Panc1 (cell line): Measurements from ENCODE around the gene COA8. TPM values are rescaled to one million over a fixed set of nuclear protein-coding genes. Genes with fewer than 3 reads are reported as not detected.

Experiments
- ATAC-seq: fragments of 200-7000 bp; cut with Tn5 transposase; 2 replicates; pipeline ENCODE4 v1.9.1; 2020; ENCODE audit warnings: mild to moderate bottlenecking, moderate library complexity
- BruUV-seq: library from RNA; stranded (reverse); fragments of 400-500 nt; replicated peaks from 2 replicates; lab custom pipeline; 2021; lab: Mats Ljungman, UMichigan
- CTCF ChIA-PET: fragments of 300-600 bp; sonication (Branson Sonifier 250); formaldehyde crosslinking; loops from one replicate; lab custom pipeline; 2022; ENCODE audit warnings: antibody characterized with exemption; lab: Charles Lee
- POLR2A ChIA-PET: fragments of 300-600 bp; sonication (Branson Sonifier 250); formaldehyde crosslinking; loops from one replicate; lab custom pipeline; 2022; ENCODE audit warnings: antibody characterized with exemption; lab: Charles Lee
- DNase-seq: peaks from one replicate; pipeline ENCODE4 v3.0.0-alpha.2; 2010; ENCODE audit warnings: low read depth, low spot score
- H3K27ac ChIP-seq: 2 replicates; pipeline ENCODE4 v1.5.1; 2011; ENCODE audit warnings: mild to moderate bottlenecking, low read length, inconsistent platforms
- H3K27me3 ChIP-seq: fragments of 200-500 bp; sonication (Bioruptor generic); 2 replicates; pipeline ENCODE4 v1.6.0; 2014; ENCODE audit warnings: low read length, inconsistent platforms; ENCODE audit not compliant: control insufficient read depth, insufficient read depth
- H3K36me3 ChIP-seq: fragments of 200-500 bp; sonication (Bioruptor generic); 2 replicates; pipeline ENCODE4 v1.5.1; 2014; ENCODE audit warnings: inconsistent platforms, mild to moderate bottlenecking, low read length, moderate library complexity; ENCODE audit not compliant: control insufficient read depth, insufficient read depth
- H3K4me1 ChIP-seq: 2 replicates; pipeline ENCODE4 v1.5.1; 2011; ENCODE audit warnings: inconsistent platforms, mild to moderate bottlenecking, low read length, moderate library complexity; ENCODE audit not compliant: control insufficient read depth, insufficient read depth
- H3K4me3 ChIP-seq, 2 experiments: 2 replicates each; pipeline ENCODE4 v1.5.1; 2011 to 2012; ENCODE audit warnings: low read depth in 2 of 2, low read length in 2 of 2, mild to moderate bottlenecking in 2 of 2, inconsistent platforms in 1 of 2, moderate library complexity in 1 of 2
- H3K9me3 ChIP-seq: fragments of 200-500 bp; sonication (Bioruptor generic); 2 replicates; pipeline ENCODE4 v1.5.1; 2014; ENCODE audit warnings: low read depth, mild to moderate bottlenecking, inconsistent platforms, low read length, moderate library complexity; ENCODE audit not compliant: control insufficient read depth, insufficient read depth
- POLR2AphosphoS5 ChIP-seq: IDR thresholded peaks from 2 replicates; pipeline ENCODE4 v1.6.1; 2012; ENCODE audit warnings: mild to moderate bottlenecking, low read depth, low read length, moderate library complexity
- SIN3A ChIP-seq: IDR thresholded peaks from 2 replicates; pipeline ENCODE4 v1.6.1; 2012; ENCODE audit warnings: low read depth, mild to moderate bottlenecking, low read length, moderate library complexity, borderline replicate concordance; ENCODE audit not compliant: insufficient read depth
- TCF7L2 ChIP-seq: IDR thresholded peaks from 2 replicates; pipeline ENCODE4 v1.6.1; 2011; ENCODE audit warnings: mild to moderate bottlenecking, low read depth, low read length, inconsistent platforms
- in situ Hi-C: cut with HindIII; loops from 2 replicates; pipeline ENCODE4 v1.10.0; 2016; ENCODE audit warnings: low sequenced_read_pairs, low pct_unique_long_range_greater_than_20kb
- intact Hi-C: fragments of 100-400 bp; cut with micrococcal nuclease; formaldehyde crosslinking; loops from one replicate; pipeline ENCODE4 v1.10.0; 2022; ENCODE audit not compliant: unreplicated experiment
- total RNA-seq: library from RNA; stranded (reverse); gene quantifications from one replicate; pipeline ENCODE4 v1.2.1, GENCODE V29; 2021; ENCODE audit not compliant: unreplicated experiment
- TF ChIP-seq, protein P1 (sequence below): fragments of 450-650 bp; IDR thresholded peaks from 2 replicates; pipeline ENCODE4 v1.5.1; 2017; ENCODE audit warnings: mild to moderate bottlenecking
- TF ChIP-seq, protein P2 (sequence below), 2 experiments: IDR thresholded peaks; 2 replicates each; pipeline ENCODE4 v1.6.1; 2011 to 2012; ENCODE audit warnings: low read depth in 2 of 2, control low read depth in 1 of 2, low read length in 1 of 2, mild to moderate bottlenecking in 1 of 2, moderate library complexity in 1 of 2; ENCODE audit not compliant: insufficient read depth in 1 of 2

The COA8 gene
- total RNA-seq, 1 experiment from 2014 or later = 42.2 TPM

DNA sequence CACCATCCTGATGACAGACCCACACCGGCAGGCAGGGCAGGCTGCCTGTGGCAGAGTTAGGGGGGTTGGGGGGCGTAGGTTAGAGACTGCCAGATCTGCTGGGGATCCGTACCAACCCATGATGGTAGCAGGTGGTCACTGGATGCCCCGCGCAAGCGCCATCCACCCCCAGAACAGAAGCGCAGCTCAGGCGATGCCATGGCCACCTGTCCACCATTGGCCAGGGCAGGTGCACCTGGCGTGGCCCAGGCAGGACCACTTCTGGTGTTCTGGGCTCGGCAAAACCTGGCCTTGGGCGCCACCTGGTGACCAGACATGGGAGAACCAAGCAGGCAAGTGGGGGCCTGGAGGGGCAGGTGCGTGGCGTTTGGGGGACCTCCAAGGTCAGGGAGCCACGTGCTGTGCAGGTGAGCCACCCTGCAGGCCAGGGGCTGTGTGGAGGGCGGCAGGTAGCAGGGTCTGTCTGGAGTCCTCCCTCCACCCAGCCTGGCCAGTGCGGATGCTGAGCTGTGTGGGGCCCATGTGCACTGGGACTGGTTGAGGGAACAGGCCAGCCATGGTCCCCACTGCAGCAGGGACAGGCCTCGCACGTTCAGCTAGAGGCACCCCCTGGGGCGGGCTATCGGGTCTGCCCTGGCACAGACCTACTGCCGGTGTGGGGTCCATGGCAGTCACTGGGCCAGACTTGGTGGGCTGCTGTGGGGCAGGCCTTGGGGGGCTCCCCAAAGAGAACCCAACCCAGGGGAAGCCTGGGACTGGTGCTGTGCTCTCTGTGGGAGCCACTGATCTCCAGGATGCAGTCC is 15.9 kb upstream of the COA8 start:
- TF ChIP-seq, protein P1, sequence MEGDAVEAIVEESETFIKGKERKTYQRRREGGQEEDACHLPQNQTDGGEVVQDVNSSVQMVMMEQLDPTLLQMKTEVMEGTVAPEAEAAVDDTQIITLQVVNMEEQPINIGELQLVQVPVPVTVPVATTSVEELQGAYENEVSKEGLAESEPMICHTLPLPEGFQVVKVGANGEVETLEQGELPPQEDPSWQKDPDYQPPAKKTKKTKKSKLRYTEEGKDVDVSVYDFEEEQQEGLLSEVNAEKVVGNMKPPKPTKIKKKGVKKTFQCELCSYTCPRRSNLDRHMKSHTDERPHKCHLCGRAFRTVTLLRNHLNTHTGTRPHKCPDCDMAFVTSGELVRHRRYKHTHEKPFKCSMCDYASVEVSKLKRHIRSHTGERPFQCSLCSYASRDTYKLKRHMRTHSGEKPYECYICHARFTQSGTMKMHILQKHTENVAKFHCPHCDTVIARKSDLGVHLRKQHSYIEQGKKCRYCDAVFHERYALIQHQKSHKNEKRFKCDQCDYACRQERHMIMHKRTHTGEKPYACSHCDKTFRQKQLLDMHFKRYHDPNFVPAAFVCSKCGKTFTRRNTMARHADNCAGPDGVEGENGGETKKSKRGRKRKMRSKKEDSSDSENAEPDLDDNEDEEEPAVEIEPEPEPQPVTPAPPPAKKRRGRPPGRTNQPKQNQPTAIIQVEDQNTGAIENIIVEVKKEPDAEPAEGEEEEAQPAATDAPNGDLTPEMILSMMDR = peak; percentile 87
- TF ChIP-seq, protein P2, sequence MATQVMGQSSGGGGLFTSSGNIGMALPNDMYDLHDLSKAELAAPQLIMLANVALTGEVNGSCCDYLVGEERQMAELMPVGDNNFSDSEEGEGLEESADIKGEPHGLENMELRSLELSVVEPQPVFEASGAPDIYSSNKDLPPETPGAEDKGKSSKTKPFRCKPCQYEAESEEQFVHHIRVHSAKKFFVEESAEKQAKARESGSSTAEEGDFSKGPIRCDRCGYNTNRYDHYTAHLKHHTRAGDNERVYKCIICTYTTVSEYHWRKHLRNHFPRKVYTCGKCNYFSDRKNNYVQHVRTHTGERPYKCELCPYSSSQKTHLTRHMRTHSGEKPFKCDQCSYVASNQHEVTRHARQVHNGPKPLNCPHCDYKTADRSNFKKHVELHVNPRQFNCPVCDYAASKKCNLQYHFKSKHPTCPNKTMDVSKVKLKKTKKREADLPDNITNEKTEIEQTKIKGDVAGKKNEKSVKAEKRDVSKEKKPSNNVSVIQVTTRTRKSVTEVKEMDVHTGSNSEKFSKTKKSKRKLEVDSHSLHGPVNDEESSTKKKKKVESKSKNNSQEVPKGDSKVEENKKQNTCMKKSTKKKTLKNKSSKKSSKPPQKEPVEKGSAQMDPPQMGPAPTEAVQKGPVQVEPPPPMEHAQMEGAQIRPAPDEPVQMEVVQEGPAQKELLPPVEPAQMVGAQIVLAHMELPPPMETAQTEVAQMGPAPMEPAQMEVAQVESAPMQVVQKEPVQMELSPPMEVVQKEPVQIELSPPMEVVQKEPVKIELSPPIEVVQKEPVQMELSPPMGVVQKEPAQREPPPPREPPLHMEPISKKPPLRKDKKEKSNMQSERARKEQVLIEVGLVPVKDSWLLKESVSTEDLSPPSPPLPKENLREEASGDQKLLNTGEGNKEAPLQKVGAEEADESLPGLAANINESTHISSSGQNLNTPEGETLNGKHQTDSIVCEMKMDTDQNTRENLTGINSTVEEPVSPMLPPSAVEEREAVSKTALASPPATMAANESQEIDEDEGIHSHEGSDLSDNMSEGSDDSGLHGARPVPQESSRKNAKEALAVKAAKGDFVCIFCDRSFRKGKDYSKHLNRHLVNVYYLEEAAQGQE (IDR thresholded peaks at IDR 0.05; ENCODE audit: insufficient read depth in 1 of 2, low read depth in 2 of 2, low read length in 1 of 2) = no peak
- TF ChIP-seq TCF7L2 (no peak), POLR2AphosphoS5 (no peak)
- Histone ChIP-seq H3K4me1 (peaks cover 38% of the 10 kb centered on the region), H3K27me3 (no peaks in the 10 kb centered on the region), H3K27ac (no peak overlapping the region), H3K36me3 (no peaks in the 10 kb centered on the region), H3K4me3 (no peak overlapping the region), H3K9me3 (no peaks in the 10 kb centered on the region)
- intact Hi-C loops (no loop called here), in situ Hi-C loops (no loop called here)
- DNase-seq = no peak
- ChIA-PET POLR2A (no interaction called here), CTCF (interaction anchor here (0.5 to 2.7 kb wide), 3 partner anchors 26 to 1349 kb away, joined by 3 to 13 read pairs (median 3); no protein-coding TSS in a partner anchor)
- peak; percentile 56 for ATAC-seq
- BruUV-seq = no TSS peak

DNA sequence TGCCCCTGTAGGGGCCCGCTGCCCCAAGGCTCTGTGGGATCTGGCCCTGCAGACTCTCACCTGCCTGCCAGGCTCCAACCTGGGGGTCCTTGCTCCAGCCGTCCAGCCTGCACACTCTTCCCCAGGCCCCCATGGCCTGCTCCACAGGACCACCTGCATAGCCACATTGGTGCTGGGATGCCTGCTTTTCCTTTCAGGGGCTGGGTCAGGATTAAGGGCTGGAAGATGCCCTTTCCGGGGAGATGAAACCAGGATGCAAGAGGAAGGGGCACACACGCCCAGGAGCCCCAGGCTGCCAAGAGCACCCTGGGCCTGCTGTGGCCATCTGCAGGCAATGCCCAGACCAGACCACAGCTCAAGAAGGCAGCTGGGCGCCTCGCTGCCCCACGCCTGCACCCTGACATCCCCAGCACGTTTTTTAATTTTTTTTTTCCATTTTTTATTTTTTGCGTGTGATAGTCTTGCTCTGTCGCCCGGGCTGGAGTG is 15.3 kb upstream of the COA8 start:
- in situ Hi-C loops (no loop called here), intact Hi-C loops (no loop called here)
- ChIA-PET POLR2A (no interaction called here), CTCF (interaction anchor here (0.5 to 2.7 kb wide), 3 partner anchors 27 to 1349 kb away, joined by 3 to 13 read pairs (median 3); no protein-coding TSS in a partner anchor)
- no TSS peak for BruUV-seq
- H3K4me1 ChIP-seq = peaks cover 38% of the 10 kb centered on the region
- no peak for DNase-seq
- H3K27ac ChIP-seq = no peak overlapping the region
- no peak overlapping the region for H3K4me3 ChIP-seq
- TF ChIP-seq, protein P1 = no peak
- no peak for TF ChIP-seq TCF7L2
- TF ChIP-seq POLR2AphosphoS5 = no peak
- TF ChIP-seq SIN3A = no peak
- TF ChIP-seq, protein P2 (IDR thresholded peaks at IDR 0.05; ENCODE audit: insufficient read depth in 1 of 2, low read depth in 2 of 2, low read length in 1 of 2) = no peak
- no peaks in the 10 kb centered on the region for H3K27me3 ChIP-seq
- H3K9me3 ChIP-seq = no peaks in the 10 kb centered on the region
- no peak for ATAC-seq
- no peaks in the 10 kb centered on the region for H3K36me3 ChIP-seq
